GM19468 (cell line): ENCODE data around the gene F2RL3.
"Not testable (repeated sequence)": the region's sequence is repeated elsewhere in the genome, so short reads cannot be mapped to it uniquely, and the experiment has no call there.

Experiments used
- ATAC-seq: cut with Tn5 transposase; IDR thresholded peaks from one replicate; pipeline ENCODE4 v1.9.1; 2021; ENCODE audit warnings: mild to moderate bottlenecking, moderate library complexity, moderate number of reproducible peaks; ENCODE audit not compliant: unreplicated experiment; ENCODE audit errors: extremely low read depth

F2RL3 gene

DNA sequence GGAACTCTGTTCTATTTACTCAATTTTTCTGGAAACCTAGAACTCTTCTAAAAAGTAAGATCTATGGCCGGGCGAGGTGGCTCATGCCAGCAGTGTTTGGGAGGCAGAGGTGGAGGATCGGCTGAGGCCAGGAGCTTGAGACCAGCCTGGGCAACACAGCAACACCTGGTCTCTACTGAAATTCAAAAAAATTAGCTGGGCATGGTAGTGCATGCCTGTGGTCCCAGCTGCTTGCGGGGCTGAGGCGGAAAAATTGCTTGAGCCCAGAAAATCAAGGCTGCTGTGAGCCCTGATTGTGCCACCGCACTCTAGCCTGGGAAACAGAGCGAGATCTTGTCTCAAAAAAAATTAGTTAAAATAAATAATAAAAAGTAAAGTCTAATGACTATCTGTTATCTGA is 28.6 kb downstream of the F2RL3 start:
- ATAC-seq, result no peak

DNA sequence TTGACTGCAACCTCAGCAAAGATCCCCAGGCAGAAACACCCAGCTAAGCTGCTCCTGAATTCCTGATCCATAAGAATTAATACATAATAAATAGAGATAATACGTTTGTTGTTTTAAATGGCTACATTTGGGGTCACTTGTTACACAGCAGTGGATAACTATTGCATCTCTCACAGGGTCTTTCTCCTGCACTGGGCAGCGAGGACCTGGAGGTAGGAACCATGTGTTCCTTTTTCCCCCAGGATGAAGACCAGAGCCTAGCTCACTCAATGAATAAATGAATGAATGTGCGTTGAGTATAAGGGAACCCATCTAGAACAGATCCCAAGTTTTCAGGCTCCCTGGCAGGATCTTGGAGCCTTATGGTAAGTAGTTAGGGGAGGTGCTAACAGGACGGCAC is 30.7 kb downstream of the F2RL3 start:
- no peak for ATAC-seq

DNA sequence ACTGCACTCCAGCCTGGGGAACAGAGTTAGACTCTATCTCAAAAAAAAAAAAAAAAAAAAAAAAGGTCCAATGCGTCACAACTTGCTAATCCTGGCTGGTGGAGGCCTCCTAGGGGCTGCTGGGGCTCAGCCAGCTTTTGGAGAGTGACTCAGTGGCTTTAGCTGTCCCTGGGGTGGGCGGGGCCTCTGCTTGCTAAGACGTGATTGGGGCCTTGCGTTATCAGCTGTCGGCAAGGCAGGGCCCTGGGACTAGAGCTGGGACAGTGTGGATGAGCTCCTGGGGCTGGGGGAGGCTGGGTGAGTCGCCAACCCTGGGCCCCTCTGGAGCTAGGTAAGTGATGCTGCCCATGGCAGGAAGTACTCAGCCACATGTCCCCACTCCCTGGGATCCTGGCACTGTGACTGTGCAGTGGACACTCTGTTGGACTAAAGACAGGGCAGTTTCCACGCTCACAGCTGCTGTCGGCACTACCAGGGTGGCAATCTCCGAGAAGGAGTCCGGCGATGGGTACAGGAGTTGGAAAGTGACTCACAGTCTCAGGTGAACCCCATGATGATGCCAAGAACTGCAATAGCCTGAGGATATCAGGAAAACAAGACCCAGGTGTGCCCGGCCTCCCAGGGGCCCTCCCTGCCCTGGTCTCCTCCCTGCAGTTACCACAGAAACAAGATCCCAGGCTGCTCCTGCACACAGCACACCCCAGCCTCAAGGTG is 32.2 kb downstream of the F2RL3 start:
- ATAC-seq, result no peak

DNA sequence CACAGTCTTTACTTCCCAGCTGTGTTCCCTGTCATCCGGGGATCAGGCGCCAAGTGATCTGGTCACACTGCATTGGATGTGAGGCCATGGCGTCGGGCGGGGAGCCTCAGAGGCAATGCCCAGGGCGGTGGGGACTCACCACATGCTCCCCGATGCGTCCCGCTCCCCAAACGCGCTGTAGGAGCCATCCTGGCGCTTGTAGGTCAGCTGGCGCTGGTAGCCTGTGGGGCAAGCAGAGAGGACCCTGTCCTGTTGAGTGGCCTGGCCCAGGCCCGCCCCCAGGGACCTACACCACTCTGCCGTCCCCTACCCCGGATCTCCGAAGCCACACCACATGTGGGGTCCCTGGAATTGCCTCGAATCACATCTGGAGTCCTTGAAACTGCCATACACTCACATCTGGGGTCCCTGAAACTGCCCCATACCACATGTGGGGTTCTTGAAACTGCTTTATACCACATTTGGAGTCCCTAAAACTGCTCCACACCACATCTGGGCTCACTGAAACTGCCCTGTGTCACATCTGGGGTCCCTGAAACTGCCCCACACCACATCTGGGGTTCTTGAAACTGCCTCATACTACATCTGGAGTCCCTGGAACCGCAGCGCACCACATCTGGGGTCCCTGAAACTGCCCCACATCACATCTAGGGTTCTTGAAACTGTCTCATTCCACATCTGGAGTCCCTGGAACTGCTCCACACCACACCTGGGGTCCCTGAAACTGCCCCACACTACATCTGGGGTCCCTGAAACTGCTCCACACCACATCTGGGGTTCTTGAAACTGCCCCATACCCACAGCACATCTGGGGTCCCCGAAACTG is 33.2 kb downstream of the F2RL3 start:
- no peak for ATAC-seq

DNA sequence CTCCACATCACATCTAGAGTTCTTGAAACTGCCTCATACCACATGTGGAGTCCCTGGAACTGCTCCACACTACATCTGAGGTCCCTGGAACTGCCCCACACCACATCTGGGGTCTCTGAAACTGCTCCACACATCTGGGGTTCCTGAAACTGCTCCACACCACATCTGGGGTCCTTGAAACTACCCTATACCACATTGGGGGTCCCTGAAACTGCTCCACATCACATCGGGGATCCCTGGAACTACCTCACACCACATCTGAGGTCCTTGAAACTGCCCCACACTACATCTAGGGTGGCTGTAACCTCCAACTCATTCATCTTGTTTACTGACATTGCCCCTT is 33.8 kb downstream of the F2RL3 start:
- ATAC-seq, result no peak

DNA sequence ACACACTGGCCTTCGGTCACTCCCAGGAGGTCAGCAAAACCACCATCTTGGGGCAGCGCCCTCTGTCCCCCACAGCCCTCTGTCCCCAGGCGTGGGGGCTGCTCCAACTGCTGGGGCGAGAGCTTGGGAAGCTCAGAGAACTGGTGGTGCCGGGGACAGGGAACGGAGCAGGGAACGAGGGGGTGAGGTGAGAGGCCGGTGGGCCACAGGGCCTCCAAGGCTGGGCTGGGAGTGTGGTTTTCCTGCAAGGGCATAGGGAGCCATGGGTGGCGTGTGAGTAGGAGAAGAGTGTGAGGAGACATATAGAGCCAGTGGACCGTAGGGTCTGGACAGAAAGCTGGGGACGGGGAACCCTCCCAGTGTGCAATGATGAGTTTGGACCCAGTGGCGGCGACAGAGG is 34.1 kb downstream of the F2RL3 start:
- no peak for ATAC-seq

DNA sequence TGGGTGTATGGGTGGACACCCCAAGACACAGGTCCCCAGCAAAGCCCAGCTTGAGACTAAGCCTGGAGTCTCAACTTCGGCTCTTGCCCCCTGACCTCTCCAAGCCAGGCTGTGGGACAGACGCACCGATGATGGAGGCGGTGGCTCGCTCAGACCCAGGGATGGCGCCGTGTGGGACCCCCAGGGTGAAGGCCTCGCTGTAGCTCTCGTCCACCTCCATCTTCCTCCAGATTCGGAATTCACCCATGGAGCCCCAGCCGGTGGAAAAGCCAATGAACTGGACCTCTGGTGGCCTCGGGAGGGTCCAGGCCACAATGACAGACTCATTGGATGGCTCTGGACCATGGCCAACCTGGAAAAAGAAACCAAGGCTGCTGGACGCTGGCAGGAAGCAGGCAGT is 39.1 kb downstream of the F2RL3 start:
- no peak for ATAC-seq

DNA sequence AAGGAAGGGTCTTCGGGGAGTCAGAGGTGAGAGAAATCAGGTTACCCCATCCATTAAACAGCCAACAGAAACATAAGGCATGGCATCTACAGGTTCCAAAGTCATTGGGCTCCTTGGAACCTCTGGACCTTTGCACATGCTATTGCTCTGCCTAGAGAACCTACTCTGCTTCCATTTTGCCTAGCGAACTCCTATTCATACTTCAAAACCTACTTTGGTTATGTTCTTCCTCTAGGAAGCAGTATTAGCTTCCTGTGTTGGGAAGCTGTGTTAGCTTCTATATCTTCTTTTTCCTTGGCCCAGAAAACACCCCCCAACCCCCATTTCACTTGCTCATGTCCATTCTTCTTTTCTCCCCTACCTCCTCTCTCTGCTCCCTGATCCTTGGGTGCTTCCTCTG is 39.6 kb downstream of the F2RL3 start:
- ATAC-seq, result no peak

DNA sequence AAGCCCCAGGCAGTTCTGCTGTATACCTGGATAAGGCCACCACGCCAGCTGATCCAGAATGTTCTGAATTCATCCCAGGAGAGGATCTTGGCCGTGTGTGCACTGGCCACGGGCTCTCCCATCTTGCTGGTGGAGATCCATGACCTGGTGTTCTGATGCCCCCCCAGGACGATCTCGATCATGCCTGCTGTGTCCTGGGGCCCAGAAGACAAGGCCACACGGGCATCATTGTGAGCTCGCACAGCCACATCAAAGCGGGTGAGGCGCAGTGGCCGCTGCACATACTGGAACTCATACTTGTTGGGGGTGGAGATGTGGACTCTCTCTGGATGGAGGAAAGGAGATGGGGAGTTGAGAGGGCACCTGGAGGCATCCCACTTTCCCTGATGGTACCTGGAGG is 40.1 kb downstream of the F2RL3 start:
- ATAC-seq, result no peak

DNA sequence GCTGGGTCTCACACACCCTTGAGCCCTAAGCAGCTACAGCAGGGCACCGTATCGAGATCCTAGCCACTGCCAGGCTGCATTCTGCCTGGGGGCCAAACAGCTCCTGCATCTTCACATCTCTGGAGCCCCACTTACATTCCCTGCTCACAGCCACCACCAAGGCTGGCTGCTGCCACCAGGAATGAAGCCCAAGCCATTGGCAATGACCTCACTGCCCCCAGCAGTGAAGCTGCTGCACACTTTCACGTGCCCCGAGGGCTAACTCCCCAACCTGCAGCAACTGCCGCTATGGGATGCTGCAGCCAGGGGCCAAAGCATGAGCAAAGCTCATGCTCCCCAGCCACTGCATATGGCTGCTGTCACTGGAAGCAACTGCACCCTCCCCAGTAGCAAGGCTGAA is 42.0 kb downstream of the F2RL3 start:
- ATAC-seq, result no peak

DNA sequence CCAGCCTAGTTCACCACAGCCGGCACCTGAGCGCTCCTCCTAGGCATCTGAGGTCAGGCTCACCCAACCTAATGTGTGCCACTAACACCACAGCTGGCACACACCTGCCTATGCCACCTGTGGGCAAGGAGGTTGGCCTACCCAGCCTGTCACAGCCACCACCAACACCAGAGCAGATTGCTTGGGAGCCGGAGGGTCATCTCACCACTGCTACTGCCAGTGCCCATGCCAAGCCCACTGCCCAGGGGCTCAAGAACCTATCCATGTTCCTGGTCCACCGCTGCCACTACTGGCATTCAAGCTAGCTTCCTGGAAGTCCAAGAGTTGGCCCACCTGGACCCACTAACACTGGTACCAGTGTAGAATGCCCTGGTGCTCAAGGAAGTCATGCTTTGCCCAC is 42.5 kb downstream of the F2RL3 start:
- no peak for ATAC-seq

DNA sequence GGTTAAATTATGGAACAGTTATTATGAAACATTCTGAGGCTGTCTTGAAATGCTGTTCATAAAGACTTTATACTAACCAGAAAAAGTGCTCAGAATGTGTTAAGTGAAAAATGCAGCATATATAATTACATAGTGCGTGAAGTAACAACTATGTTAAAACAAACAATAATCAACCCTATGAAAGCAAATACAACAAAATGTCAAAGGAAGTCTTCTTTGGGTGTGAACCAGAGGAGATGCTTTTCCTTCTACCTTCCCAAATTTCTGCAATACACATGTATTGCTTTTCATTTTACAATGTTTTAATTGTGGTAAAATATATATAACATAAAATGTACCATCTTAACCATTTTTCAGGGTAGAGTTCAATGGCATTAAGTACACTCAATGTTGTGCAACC is 45.7 kb downstream of the F2RL3 start:
- ATAC-seq, result no peak

DNA sequence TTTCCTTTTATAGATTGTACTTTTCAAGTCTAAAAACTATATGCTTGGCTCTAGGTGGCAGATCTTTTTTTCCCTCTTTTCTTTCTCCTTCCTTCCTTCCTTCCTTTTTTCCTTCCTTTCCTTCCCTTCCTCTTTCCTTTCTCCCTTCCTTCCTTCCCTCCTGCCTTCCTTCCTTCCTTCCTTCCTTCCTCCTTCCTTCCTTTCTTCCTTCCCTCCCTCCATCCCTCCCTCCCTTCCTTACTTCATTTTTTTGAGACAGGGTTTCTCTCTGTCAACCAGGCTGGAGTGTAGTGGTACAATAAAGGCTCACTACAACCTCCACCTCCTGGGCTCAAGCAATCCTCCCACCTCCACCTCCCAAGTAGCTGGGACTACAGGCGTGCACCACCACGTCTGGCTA is 48.1 kb downstream of the F2RL3 start:
- ATAC-seq, result no peak

DNA sequence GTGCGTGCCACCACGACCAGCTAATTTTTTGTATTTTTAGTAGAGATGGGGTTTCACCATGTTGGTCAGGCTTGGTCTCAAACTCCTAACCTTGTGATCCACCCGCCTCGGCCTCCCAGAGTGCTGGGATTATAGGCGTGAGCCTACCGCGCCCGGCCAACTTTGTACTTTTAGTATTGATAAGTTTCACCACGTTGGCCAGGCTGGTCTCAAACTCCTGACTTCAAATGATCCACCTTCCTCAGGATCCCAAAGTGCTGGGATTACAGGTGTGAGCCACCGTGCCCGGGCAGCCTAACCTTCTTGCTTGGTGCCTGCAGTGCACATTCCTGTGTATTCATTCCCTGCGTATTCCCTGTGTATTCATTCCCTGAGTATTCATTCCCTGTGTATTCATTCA is 49.0 kb downstream of the F2RL3 start:
- ATAC-seq, result not testable (repeated sequence)

DNA sequence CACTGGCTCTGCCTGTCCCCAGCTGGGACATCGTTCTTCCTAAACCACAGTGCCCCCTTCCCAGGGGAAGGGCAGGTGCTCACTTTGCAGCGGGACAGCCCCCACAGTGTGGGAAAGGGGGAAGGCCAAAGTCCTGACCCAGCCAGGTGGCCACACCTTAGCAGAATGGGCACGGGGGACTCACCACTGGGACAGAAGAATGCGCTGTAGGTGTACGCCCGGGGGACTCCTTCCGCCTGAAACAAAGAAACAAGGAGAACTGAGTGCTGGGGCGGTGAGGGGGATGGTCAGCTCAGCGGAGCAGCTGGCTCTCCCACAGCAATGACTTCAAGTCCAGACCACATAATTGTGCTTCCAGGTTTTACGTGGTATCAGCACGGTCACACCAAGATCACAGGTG is 49.4 kb downstream of the F2RL3 start:
- no peak for ATAC-seq

DNA sequence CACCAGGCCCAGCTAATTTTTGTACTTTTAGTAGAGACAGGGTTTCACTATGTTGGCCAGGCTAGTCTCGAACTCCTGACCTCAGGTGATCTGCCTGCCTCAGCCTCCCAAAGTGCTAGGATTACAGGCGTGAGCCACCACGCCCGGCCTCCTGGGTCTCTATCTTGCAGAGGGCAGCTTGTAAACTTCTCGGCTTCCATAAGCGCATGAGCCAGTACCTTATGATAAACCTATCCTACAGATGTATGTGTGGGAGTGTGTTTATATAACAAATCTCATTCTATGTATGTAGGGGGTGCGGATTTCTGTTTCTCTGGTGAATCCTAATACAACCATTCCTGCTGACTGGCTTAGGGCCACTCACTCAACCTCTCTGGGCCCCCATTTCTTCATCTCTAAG is 51.3 kb downstream of the F2RL3 start:
- not testable (repeated sequence) for ATAC-seq

DNA sequence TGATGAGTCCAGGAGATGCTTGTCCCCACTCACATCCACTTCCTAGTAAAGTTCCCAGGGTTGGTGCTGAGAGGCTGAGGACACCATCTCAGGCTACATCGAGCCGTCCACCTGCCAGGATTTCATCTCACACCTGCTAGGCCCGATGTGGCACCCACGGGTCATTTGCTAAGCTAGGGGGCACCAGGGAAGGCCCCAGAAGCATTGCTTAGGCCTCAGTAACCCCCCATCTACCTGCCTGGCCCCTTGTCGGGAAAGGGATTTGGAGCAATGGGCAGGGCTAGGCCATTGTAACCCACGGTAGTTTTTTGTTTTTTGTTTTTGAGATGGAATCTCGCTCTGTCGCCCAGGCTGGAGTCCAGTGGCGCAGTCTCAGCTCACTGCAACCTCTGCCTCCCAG is 51.8 kb downstream of the F2RL3 start:
- no peak for ATAC-seq
